H1 (cell line): ENCODE measurements around the gene SLIT3. TPM values are rescaled to one million over a fixed set of nuclear protein-coding genes. Genes with fewer than 3 reads are reported as not detected.

Experiments used
- CTCF ChIA-PET: fragments of 300-600 bp; sonication (Branson Sonifier 250); formaldehyde crosslinking; loops from one replicate; lab custom pipeline; 2021; ENCODE audit not compliant: partially characterized antibody; lab: Charles Lee
- POLR2A ChIA-PET: fragments of 300-600 bp; sonication (Branson Sonifier 250); formaldehyde crosslinking; loops from one replicate; lab custom pipeline; 2021; ENCODE audit warnings: inconsistent platforms; ENCODE audit not compliant: partially characterized antibody; lab: Charles Lee
- DNase-seq, 2 experiments: peaks; one replicate each; pipeline versions ENCODE4 v3.0.0 to v3.0.0-alpha.2; 2010 to 2022; ENCODE audit warnings: low spot score in 2 of 2, low read depth in 1 of 2, mixed read lengths in 1 of 2
- FAIRE-seq: peaks from 2 replicates; lab custom pipeline; 2011; peaks lifted over from hg19 to GRCh38; lab: Jason Lieb, UNC
- H2AFZ ChIP-seq: 2 replicates; pipeline ENCODE4 v1.8.1; 2012; ENCODE audit warnings: low read length, inconsistent platforms
- H2AK5ac ChIP-seq: 2 replicates; pipeline ENCODE4 v1.6.1; 2013; ENCODE audit warnings: low read depth, low read length
- H2BK120ac ChIP-seq: replicated peaks from 2 replicates; pipeline ENCODE3; 2013; ENCODE audit warnings: low read depth, low read length, inconsistent platforms
- H2BK12ac ChIP-seq: 2 replicates; pipeline ENCODE4 v1.6.1; 2013; ENCODE audit warnings: low read depth, low read length
- H2BK15ac ChIP-seq: 2 replicates; pipeline ENCODE4 v1.6.1; 2013; ENCODE audit warnings: low read length
- H2BK20ac ChIP-seq: 2 replicates; pipeline ENCODE4 v1.6.1; 2013; ENCODE audit warnings: low read length
- H2BK5ac ChIP-seq: 2 replicates; pipeline ENCODE4 v1.6.1; 2013; ENCODE audit warnings: low read depth, low read length
- H3K14ac ChIP-seq: 2 replicates; pipeline ENCODE4 v1.6.1; 2013; ENCODE audit warnings: inconsistent platforms; ENCODE audit not compliant: insufficient read length
- H3K18ac ChIP-seq: 2 replicates; pipeline ENCODE4 v1.6.1; 2013; ENCODE audit warnings: low read length; ENCODE audit errors: extremely low read depth
- H3K23ac ChIP-seq: 2 replicates; pipeline ENCODE4 v1.6.1; 2013; ENCODE audit warnings: inconsistent platforms; ENCODE audit not compliant: insufficient read length
- H3K23me2 ChIP-seq: 2 replicates; pipeline ENCODE4 v1.6.1; 2013; ENCODE audit warnings: low read depth, low read length
- H3K27ac ChIP-seq: 2 replicates; pipeline ENCODE4 v1.6.1; 2011; ENCODE audit warnings: low read depth, low read length, inconsistent platforms
- H3K27me3 ChIP-seq, 4 experiments: replicated peaks in 1 of 4; 1 replicate in 1 of 4; 2 replicates in 3 of 4; pipeline versions ENCODE4 v1.6.1 to v1.8.1; 2011 to 2013; ENCODE audit warnings: low read length in 3 of 4, mild to moderate bottlenecking in 3 of 4, inconsistent platforms in 2 of 4, mixed read lengths in 2 of 4, moderate library complexity in 1 of 4; ENCODE audit not compliant: control insufficient read depth in 3 of 4, insufficient read depth in 3 of 4; ENCODE audit errors: extremely low read depth in 1 of 4
- H3K36me3 ChIP-seq, 4 experiments: 2 replicates each; pipeline versions ENCODE4 v1.6.1 to v1.8.1; 2011 to 2013; ENCODE audit warnings: mild to moderate bottlenecking in 4 of 4, low read length in 3 of 4, moderate library complexity in 2 of 4, control low read depth in 1 of 4, inconsistent platforms in 1 of 4; ENCODE audit not compliant: insufficient read depth in 4 of 4, control insufficient read depth in 2 of 4
- H3K4ac ChIP-seq: replicated peaks from 2 replicates; pipeline ENCODE3; 2013; ENCODE audit warnings: low read length, low read depth, mixed read lengths, inconsistent platforms; ENCODE audit not compliant: insufficient read length
- H3K4me1 ChIP-seq, 4 experiments: replicated peaks in 1 of 4; 1 replicate in 1 of 4; 2 replicates in 3 of 4; pipeline versions ENCODE4 v1.6.1 to v1.8.1; 2011 to 2013; ENCODE audit warnings: low read length in 3 of 4, inconsistent platforms in 2 of 4, mixed read lengths in 1 of 4; ENCODE audit not compliant: insufficient read depth in 4 of 4, control insufficient read depth in 3 of 4
- H3K4me2 ChIP-seq, 2 experiments: 2 replicates each; pipeline versions ENCODE4 v1.6.1 to v1.8.1; 2011 to 2013; ENCODE audit warnings: low read depth in 2 of 2, low read length in 2 of 2, control low read depth in 1 of 2, inconsistent platforms in 1 of 2, mild to moderate bottlenecking in 1 of 2; ENCODE audit not compliant: insufficient read depth in 1 of 2
- H3K4me3 ChIP-seq, 4 experiments: fragments of 200-600, 300-600 bp in 1 of 4; sonication (generic), shearing (Covaris generic), sonication (Bioruptor Twin) in 1 of 4; 2 replicates each; pipeline versions ENCODE4 v1.5.1 to v1.8.1; 2011 to 2016; ENCODE audit warnings: low read length in 4 of 4, low read depth in 3 of 4, control low read depth in 2 of 4, inconsistent platforms in 2 of 4, mild to moderate bottlenecking in 2 of 4, mixed read lengths in 1 of 4, moderate library complexity in 1 of 4; ENCODE audit not compliant: insufficient read depth in 2 of 4; ENCODE audit errors: extremely low read depth in 1 of 4
- H3K56ac ChIP-seq: replicated peaks from 2 replicates; pipeline ENCODE3; 2013; ENCODE audit warnings: low read depth, mild to moderate bottlenecking, mixed read lengths, low read length, inconsistent platforms; ENCODE audit not compliant: insufficient read length
- H3K79me1 ChIP-seq: 2 replicates; pipeline ENCODE4 v1.6.1; 2013; ENCODE audit warnings: low read depth, low read length, control low read depth
- H3K79me2 ChIP-seq, 2 experiments: 2 replicates each; pipeline versions ENCODE4 v1.6.1 to v1.8.1; 2012 to 2013; ENCODE audit warnings: low read length in 2 of 2, mild to moderate bottlenecking in 2 of 2, inconsistent platforms in 1 of 2; ENCODE audit not compliant: insufficient read depth in 2 of 2, control insufficient read depth in 1 of 2
- H3K9ac ChIP-seq, 4 experiments: replicated peaks in 1 of 4; 1 replicate in 1 of 4; 2 replicates in 3 of 4; pipeline versions ENCODE4 v1.6.1 to v1.8.1; 2011 to 2013; ENCODE audit warnings: low read depth in 3 of 4, low read length in 3 of 4, control low read depth in 2 of 4, mild to moderate bottlenecking in 2 of 4, moderate library complexity in 2 of 4, inconsistent platforms in 1 of 4; ENCODE audit errors: extremely low read depth in 1 of 4
- H3K9me3 ChIP-seq, 2 experiments: 2 replicates each; pipeline versions ENCODE4 v1.6.1 to v1.8.1; 2012 to 2013; ENCODE audit warnings: mild to moderate bottlenecking in 2 of 2, moderate library complexity in 2 of 2, control low read depth in 1 of 2, inconsistent platforms in 1 of 2, low read depth in 1 of 2, low read length in 1 of 2, mixed read lengths in 1 of 2; ENCODE audit not compliant: insufficient read depth in 2 of 2
- H4K20me1 ChIP-seq, 2 experiments: replicated peaks in 1 of 2; 2 replicates each; pipeline versions ENCODE3 to v1.8.1; 2011 to 2013; ENCODE audit warnings: inconsistent platforms in 2 of 2, low read length in 2 of 2, mild to moderate bottlenecking in 1 of 2; ENCODE audit not compliant: insufficient read depth in 2 of 2, control insufficient read depth in 1 of 2
- H4K5ac ChIP-seq: 2 replicates; pipeline ENCODE4 v1.6.1; 2013; ENCODE audit warnings: low read length, low read depth, mixed read lengths, inconsistent platforms; ENCODE audit not compliant: insufficient read length
- H4K8ac ChIP-seq: 2 replicates; pipeline ENCODE4 v1.8.0; 2013; ENCODE audit warnings: mild to moderate bottlenecking, moderate library complexity, low read length, inconsistent platforms; ENCODE audit not compliant: insufficient read depth; ENCODE audit errors: extremely low read depth
- H4K91ac ChIP-seq: replicated peaks from 2 replicates; pipeline ENCODE3; 2013; ENCODE audit warnings: low read length, mixed read lengths, inconsistent platforms; ENCODE audit not compliant: insufficient read length
- TAF1 ChIP-seq: IDR thresholded peaks from 2 replicates; pipeline ENCODE4 v1.6.1; 2011; ENCODE audit warnings: mild to moderate bottlenecking, low read depth, low read length
- ZNF274 ChIP-seq: IDR thresholded peaks from 2 replicates; pipeline ENCODE4 v1.7.0; 2012; ENCODE audit warnings: low read length, borderline replicate concordance; ENCODE audit errors: extremely low read depth
- WGBS, 2 experiments: shearing (Covaris generic) in 1 of 2; methylation state at CpG; one replicate each; pipeline versions ENCODE4 v1.1.6 to v1.1.7; 2013 to 2015; ENCODE audit warnings: low lambda C conversion rate in 2 of 2, mixed read lengths in 2 of 2, inconsistent platforms in 1 of 2, low coverage in 1 of 2, missing lambda C conversion rate in 1 of 2; ENCODE audit not compliant: insufficient replicate concordance in 2 of 2, insufficient coverage in 1 of 2, insufficient read length in 1 of 2; ENCODE audit errors: extremely low coverage in 1 of 2, missing lambda C conversion rate in 1 of 2; 5-methylcytosine and 5-hydroxymethylcytosine counted together
- polyA plus RNA-seq, 7 experiments: library from polyadenylated mRNA; depleted of rRNA in 3 of 7; stranded (reverse) in 5 of 7; unstranded in 2 of 7; fragments of >200 nt in 5 of 7; fragments of 200-250 nt in 2 of 7; gene quantifications; 1 replicate in 5 of 7; 2 replicates in 1 of 7; 4 replicates in 1 of 7; pipeline versions ENCODE4 v1.2.1 to v1.2.3, GENCODE V29; 2011 to 2013; ENCODE audit warnings: missing spikeins in 2 of 7, mixed read lengths in 2 of 7
- total RNA-seq: library from RNA; stranded (reverse); fragmentation: NEBNext Ultra II Directional; extraction: Animal tissue kit (Norgen Biotek cat#: 25700); gene quantifications from 2 replicates; pipeline ENCODE4 v1.2.1, GENCODE V29; 2021
- TF ChIP-seq, protein P1 (sequence below): IDR thresholded peaks from 2 replicates; pipeline ENCODE4 v1.6.1; 2012; ENCODE audit warnings: inconsistent platforms

The SLIT3 gene
- total and polyA plus RNA-seq, 2 of the 8 experiments (the other 6 are each of a cell fraction or from before 2014, with no cell fraction given): 1.1 to 1.2 TPM

DNA sequence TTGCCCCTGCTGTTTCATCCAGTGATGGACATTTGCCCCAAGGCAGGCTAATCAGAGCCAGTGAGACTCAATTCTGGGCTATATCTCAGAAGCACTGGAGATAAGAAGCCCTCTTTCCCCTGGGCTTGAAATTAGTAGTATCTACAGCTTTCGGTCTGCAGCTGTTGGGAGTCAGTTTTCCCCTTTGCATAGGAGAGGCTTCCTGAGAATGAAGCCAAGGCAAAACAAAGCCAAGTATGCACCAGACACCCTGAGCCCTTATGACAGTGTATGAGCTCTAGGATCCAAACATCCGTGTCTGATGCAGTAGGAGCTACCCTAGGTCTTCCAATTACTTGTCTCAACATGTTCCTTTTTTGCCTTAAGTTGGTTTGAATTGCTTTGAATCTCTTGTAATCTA, 642.5 kb downstream of the SLIT3 start:
- Histone ChIP-seq H3K79me2 (no peaks in the 10 kb centered on the region), H3K14ac (no peak overlapping the region), H3K4me1 (0 out of 7 replicates have a peak, but pooled peaks cover 0 to 3% (median 0%) of the 10 kb centered on the region in 4 experiments), H3K27me3 (no peaks in the 10 kb centered on the region), H2AK5ac (no peak overlapping the region), H3K36me3 (no peaks in the 10 kb centered on the region), H3K9me3 (no peaks in the 10 kb centered on the region), H3K23ac (no peak overlapping the region), H4K20me1 (no peaks in the 10 kb centered on the region), H2BK5ac (no peak overlapping the region), H3K23me2 (no peaks in the 10 kb centered on the region), H2BK12ac (no peak overlapping the region), H3K79me1 (no peaks in the 10 kb centered on the region), H4K91ac (no peak overlapping the region), H3K4ac (no peak overlapping the region), H3K9ac (no peak overlapping the region), H2BK20ac (no peak overlapping the region), H4K5ac (no peak overlapping the region), H3K4me2 (no peak overlapping the region), H3K27ac (no peak overlapping the region), H3K18ac (no peak overlapping the region), H2AFZ (peak overlapping the region; percentile 72), H4K8ac (no peak overlapping the region), H2BK15ac (no peak overlapping the region), H3K56ac (no peak overlapping the region), H3K4me3 (no peak overlapping the region), H2BK120ac (no peak overlapping the region)
- ChIA-PET CTCF (interaction anchor here (0.5 to 1.0 kb wide), 3 partner anchors 9 to 257 kb away, joined by 3 read pairs; partner anchors contain the start of gene RARS1), POLR2A (interaction anchor here (0.8 to 1.1 kb wide), 2 partner anchors 15 to 125 kb away, joined by 3 to 4 read pairs; no protein-coding TSS in a partner anchor)
- FAIRE-seq (no peak), DNase-seq (no peak)
- WGBS, 2 experiments: 91% methylated on average over 2 of the region's 2 CpGs; no CpG with 5 or more reads in 1 of the 2 experiments
- TF ChIP-seq ZNF274 (no peak), TAF1 (no peak)
- TF ChIP-seq, protein P1, sequence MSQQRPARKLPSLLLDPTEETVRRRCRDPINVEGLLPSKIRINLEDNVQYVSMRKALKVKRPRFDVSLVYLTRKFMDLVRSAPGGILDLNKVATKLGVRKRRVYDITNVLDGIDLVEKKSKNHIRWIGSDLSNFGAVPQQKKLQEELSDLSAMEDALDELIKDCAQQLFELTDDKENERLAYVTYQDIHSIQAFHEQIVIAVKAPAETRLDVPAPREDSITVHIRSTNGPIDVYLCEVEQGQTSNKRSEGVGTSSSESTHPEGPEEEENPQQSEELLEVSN: no peak
